ENCODE data around the gene BMP6. TPM values are rescaled to one million over a fixed set of nuclear protein-coding genes. Genes with fewer than 3 reads are reported as not detected.

Gene BMP6
- total and polyA plus RNA-seq, 2 donors, result 0.19 to 0.82 TPM

GRCh38 chr6:7785243-7786035 lies 59.5 kb downstream of the BMP6 start:
- Histone ChIP-seq H3K27me3 (ENCODE audit: control insufficient read depth in 2 of 2, insufficient read depth in 1 of 2, low read length in 1 of 2) (no peaks in the 10 kb centered on the region), H3K4me1 (ENCODE audit: control insufficient read depth in 2 of 2, insufficient read depth in 2 of 2, low read length in 2 of 2) (no peaks in the 10 kb centered on the region), H3K27ac (ENCODE audit: low read depth in 1 of 2, low read length in 1 of 2) (no peak overlapping the region), H3K4me3 (ENCODE audit: low read length in 2 of 2) (no peak overlapping the region), H3K36me3 (ENCODE audit: control insufficient read depth in 2 of 2, insufficient read depth in 2 of 2, low read length in 1 of 2) (no peaks in the 10 kb centered on the region), H3K9me3 (ENCODE audit: control insufficient read depth in 2 of 2, insufficient read depth in 1 of 2, low read length in 1 of 2) (no peaks in the 10 kb centered on the region)
- 87% methylated on average over 7 of the region's 7 CpGs for WGBS
- no peak for DNase-seq (ENCODE audit: low read depth in 6 of 9, low spot score in 9 of 9)

GRCh38 chr6:7786214-7786661 lies 60.3 kb downstream of the BMP6 start:
- Histone ChIP-seq H3K4me3 (ENCODE audit: low read length in 2 of 2) (no peak overlapping the region), H3K27ac (ENCODE audit: low read depth in 1 of 2, low read length in 1 of 2) (no peak overlapping the region), H3K4me1 (ENCODE audit: control insufficient read depth in 2 of 2, insufficient read depth in 2 of 2, low read length in 2 of 2) (no peaks in the 10 kb centered on the region), H3K9me3 (ENCODE audit: control insufficient read depth in 2 of 2, insufficient read depth in 1 of 2, low read length in 1 of 2) (no peaks in the 10 kb centered on the region), H3K27me3 (ENCODE audit: control insufficient read depth in 2 of 2, insufficient read depth in 1 of 2, low read length in 1 of 2) (no peaks in the 10 kb centered on the region), H3K36me3 (ENCODE audit: control insufficient read depth in 2 of 2, insufficient read depth in 2 of 2, low read length in 1 of 2) (no peaks in the 10 kb centered on the region)
- no peak for DNase-seq (ENCODE audit: low read depth in 6 of 9, low spot score in 9 of 9)
- WGBS, result 93% methylated on average over 3 of the region's 3 CpGs

- no peak overlapping the region for H3K4me3 ChIP-seq (ENCODE audit: low read length in 2 of 2)
- no peak overlapping the region for H3K27ac ChIP-seq (ENCODE audit: low read depth in 1 of 2, low read length in 1 of 2)
- WGBS, result 91% methylated on average over 5 of the region's 5 CpGs
- H3K4me1 ChIP-seq (ENCODE audit: control insufficient read depth in 2 of 2, insufficient read depth in 2 of 2, low read length in 2 of 2), result no peaks in the 10 kb centered on the region
- H3K36me3 ChIP-seq (ENCODE audit: control insufficient read depth in 2 of 2, insufficient read depth in 2 of 2, low read length in 1 of 2), result no peaks in the 10 kb centered on the region
- H3K9me3 ChIP-seq (ENCODE audit: control insufficient read depth in 2 of 2, insufficient read depth in 1 of 2, low read length in 1 of 2), result no peaks in the 10 kb centered on the region
- H3K27me3 ChIP-seq (ENCODE audit: control insufficient read depth in 2 of 2, insufficient read depth in 1 of 2, low read length in 1 of 2), result no peaks in the 10 kb centered on the region
- peak in 1 of 9 donors; percentile 23 for DNase-seq (ENCODE audit: low read depth in 6 of 9, low spot score in 9 of 9)
These were observed 61.3 kb downstream of the BMP6 start for GRCh38 chr6:7787137-7787608.

GRCh38 chr6:7787731-7788130 lies 61.8 kb downstream of the BMP6 start:
- no peak for DNase-seq (ENCODE audit: low read depth in 6 of 9, low spot score in 9 of 9)
- H3K4me1 ChIP-seq (ENCODE audit: control insufficient read depth in 2 of 2, insufficient read depth in 2 of 2, low read length in 2 of 2), result no peaks in the 10 kb centered on the region
- no peak overlapping the region for H3K4me3 ChIP-seq (ENCODE audit: low read length in 2 of 2)
- H3K36me3 ChIP-seq (ENCODE audit: control insufficient read depth in 2 of 2, insufficient read depth in 2 of 2, low read length in 1 of 2), result no peaks in the 10 kb centered on the region
- 95% methylated on average over 2 of the region's 2 CpGs for WGBS
- no peak overlapping the region for H3K27ac ChIP-seq (ENCODE audit: low read depth in 1 of 2, low read length in 1 of 2)
- no peaks in the 10 kb centered on the region for H3K27me3 ChIP-seq (ENCODE audit: control insufficient read depth in 2 of 2, insufficient read depth in 1 of 2, low read length in 1 of 2)
- no peaks in the 10 kb centered on the region for H3K9me3 ChIP-seq (ENCODE audit: control insufficient read depth in 2 of 2, insufficient read depth in 1 of 2, low read length in 1 of 2)

GRCh38 chr6:7794509-7794908 lies 68.6 kb downstream of the BMP6 start:
- Histone ChIP-seq H3K4me3 (ENCODE audit: low read length in 2 of 2) (no peak overlapping the region), H3K9me3 (ENCODE audit: control insufficient read depth in 2 of 2, insufficient read depth in 1 of 2, low read length in 1 of 2) (no peaks in the 10 kb centered on the region)

GRCh38 chr6:7797386-7797785 lies 71.5 kb downstream of the BMP6 start:
- DNase-seq (ENCODE audit: low read depth in 6 of 9, low spot score in 9 of 9), result no peak

More at GRCh38 chr6:7794509-7794908, 68.6 kb downstream of the BMP6 start:
- Histone ChIP-seq H3K27ac (ENCODE audit: low read depth in 1 of 2, low read length in 1 of 2) (no peak overlapping the region), H3K4me1 (ENCODE audit: control insufficient read depth in 2 of 2, insufficient read depth in 2 of 2, low read length in 2 of 2) (no peaks in the 10 kb centered on the region), H3K36me3 (ENCODE audit: control insufficient read depth in 2 of 2, insufficient read depth in 2 of 2, low read length in 1 of 2) (no peaks in the 10 kb centered on the region), H3K27me3 (ENCODE audit: control insufficient read depth in 2 of 2, insufficient read depth in 1 of 2, low read length in 1 of 2) (no peaks in the 10 kb centered on the region)
- 91% methylated on average over 2 of the region's 2 CpGs for WGBS
- no peak for DNase-seq (ENCODE audit: low read depth in 6 of 9, low spot score in 9 of 9)

GRCh38 chr6:7798751-7799150 lies 72.9 kb downstream of the BMP6 start:
- Histone ChIP-seq H3K27me3 (ENCODE audit: control insufficient read depth in 2 of 2, insufficient read depth in 1 of 2, low read length in 1 of 2) (no peaks in the 10 kb centered on the region), H3K4me1 (ENCODE audit: control insufficient read depth in 2 of 2, insufficient read depth in 2 of 2, low read length in 2 of 2) (no peaks in the 10 kb centered on the region), H3K36me3 (ENCODE audit: control insufficient read depth in 2 of 2, insufficient read depth in 2 of 2, low read length in 1 of 2) (no peaks in the 10 kb centered on the region), H3K9me3 (ENCODE audit: control insufficient read depth in 2 of 2, insufficient read depth in 1 of 2, low read length in 1 of 2) (no peaks in the 10 kb centered on the region), H3K27ac (ENCODE audit: low read depth in 1 of 2, low read length in 1 of 2) (no peak overlapping the region), H3K4me3 (ENCODE audit: low read length in 2 of 2) (no peak overlapping the region)
- DNase-seq (ENCODE audit: low read depth in 6 of 9, low spot score in 9 of 9), result no peak
- WGBS, result 96% methylated on average over 6 of the region's 6 CpGs

More at GRCh38 chr6:7797386-7797785, 71.5 kb downstream of the BMP6 start:
- Histone ChIP-seq H3K9me3 (ENCODE audit: control insufficient read depth in 2 of 2, insufficient read depth in 1 of 2, low read length in 1 of 2) (no peaks in the 10 kb centered on the region), H3K4me1 (ENCODE audit: control insufficient read depth in 2 of 2, insufficient read depth in 2 of 2, low read length in 2 of 2) (no peaks in the 10 kb centered on the region), H3K27ac (ENCODE audit: low read depth in 1 of 2, low read length in 1 of 2) (no peak overlapping the region), H3K36me3 (ENCODE audit: control insufficient read depth in 2 of 2, insufficient read depth in 2 of 2, low read length in 1 of 2) (no peaks in the 10 kb centered on the region), H3K27me3 (ENCODE audit: control insufficient read depth in 2 of 2, insufficient read depth in 1 of 2, low read length in 1 of 2) (no peaks in the 10 kb centered on the region), H3K4me3 (ENCODE audit: low read length in 2 of 2) (no peak overlapping the region)
- 98% methylated on average over 2 of the region's 2 CpGs for WGBS

- H3K4me3 ChIP-seq (ENCODE audit: low read length in 2 of 2), result no peak overlapping the region
- H3K9me3 ChIP-seq (ENCODE audit: control insufficient read depth in 2 of 2, insufficient read depth in 1 of 2, low read length in 1 of 2), result no peaks in the 10 kb centered on the region
- no peak overlapping the region for H3K27ac ChIP-seq (ENCODE audit: low read depth in 1 of 2, low read length in 1 of 2)
- no peaks in the 10 kb centered on the region for H3K4me1 ChIP-seq (ENCODE audit: control insufficient read depth in 2 of 2, insufficient read depth in 2 of 2, low read length in 2 of 2)
- no peaks in the 10 kb centered on the region for H3K27me3 ChIP-seq (ENCODE audit: control insufficient read depth in 2 of 2, insufficient read depth in 1 of 2, low read length in 1 of 2)
- WGBS, result 100% methylated on average over 3 of the region's 3 CpGs
- no peaks in the 10 kb centered on the region for H3K36me3 ChIP-seq (ENCODE audit: control insufficient read depth in 2 of 2, insufficient read depth in 2 of 2, low read length in 1 of 2)
- DNase-seq (ENCODE audit: low read depth in 6 of 9, low spot score in 9 of 9), result no peak
These were observed 76.8 kb downstream of the BMP6 start for GRCh38 chr6:7802662-7803061.

GRCh38 chr6:7803214-7803613 lies 77.3 kb downstream of the BMP6 start:
- 91% methylated on average over 3 of the region's 3 CpGs for WGBS
- no peak overlapping the region for H3K27ac ChIP-seq (ENCODE audit: low read depth in 1 of 2, low read length in 1 of 2)
- no peaks in the 10 kb centered on the region for H3K36me3 ChIP-seq (ENCODE audit: control insufficient read depth in 2 of 2, insufficient read depth in 2 of 2, low read length in 1 of 2)
- no peaks in the 10 kb centered on the region for H3K27me3 ChIP-seq (ENCODE audit: control insufficient read depth in 2 of 2, insufficient read depth in 1 of 2, low read length in 1 of 2)
- no peak overlapping the region for H3K4me3 ChIP-seq (ENCODE audit: low read length in 2 of 2)
- no peak for DNase-seq (ENCODE audit: low read depth in 6 of 9, low spot score in 9 of 9)
- H3K9me3 ChIP-seq (ENCODE audit: control insufficient read depth in 2 of 2, insufficient read depth in 1 of 2, low read length in 1 of 2), result no peaks in the 10 kb centered on the region
- no peaks in the 10 kb centered on the region for H3K4me1 ChIP-seq (ENCODE audit: control insufficient read depth in 2 of 2, insufficient read depth in 2 of 2, low read length in 2 of 2)
